Ureter (tissue), 1 donor: Measurements from ENCODE around the gene PAK1IP1. TPM values are rescaled to one million over a fixed set of nuclear protein-coding genes. Genes with fewer than 3 reads are reported as not detected.
A peak's percentile ranks its signal among the peaks of the same experiment; 100 is the strongest.
"Not testable (repeated sequence)": the region's sequence is repeated elsewhere in the genome, so short reads cannot be mapped to it uniquely, and the experiment has no call there.

Source experiments
- DNase-seq: peaks from one replicate; pipeline ENCODE4 v3.0.0-alpha.2; 2020; ENCODE audit warnings: low spot score
- total RNA-seq: library from RNA; stranded (reverse); gene quantifications from one replicate; pipeline ENCODE4 v1.2.4, GENCODE V29; 2023
- donor health status: DM: yes; HTN: yes; CAD: no.

Gene PAK1IP1
- total RNA-seq, 1 donor from 2014 or later, result 14.5 TPM

GRCh38 chr6:10690651-10691445 lies 3.9 kb upstream of the PAK1IP1 start:
- DNase-seq, result no peak

GRCh38 chr6:10692965-10693538 lies 1.7 kb upstream of the PAK1IP1 start:
- no peak for DNase-seq

GRCh38 chr6:10695086-10695657 lies 400 bp downstream of the PAK1IP1 start:
- DNase-seq, result no peak

- DNase-seq, result no peak
Measured at GRCh38 chr6:10696655-10697054, 1.9 kb downstream of the PAK1IP1 start.

- no peak for DNase-seq
Measured at GRCh38 chr6:10713962-10714361, 19.2 kb downstream of the PAK1IP1 start.

GRCh38 chr6:10719296-10719963 lies 24.7 kb downstream of the PAK1IP1 start:
- no peak for DNase-seq

GRCh38 chr6:10719964-10720264 lies 25.1 kb downstream of the PAK1IP1 start:
- peak; percentile 61 for DNase-seq

- DNase-seq, result peak; percentile 69
Measured at GRCh38 chr6:10720265-10720959, 25.6 kb downstream of the PAK1IP1 start.

- not testable (repeated sequence) for DNase-seq
Measured at GRCh38 chr6:10720960-10721849, 26.4 kb downstream of the PAK1IP1 start.

GRCh38 chr6:10721850-10722569 lies 27.2 kb downstream of the PAK1IP1 start:
- no peak for DNase-seq

- DNase-seq, result no peak
Measured at GRCh38 chr6:10722570-10722819, 27.7 kb downstream of the PAK1IP1 start.

- peak; percentile 98 for DNase-seq
Measured at GRCh38 chr6:10722820-10723566, 28.2 kb downstream of the PAK1IP1 start, which contains the start of gene TMEM14C. Gene TMEM14C, plus strand, starts transcription at chr6:10723070. Its CDS starts 1,544 bp downstream, at chr6:10724614.

GRCh38 chr6:10723567-10723881 lies 28.8 kb downstream of the PAK1IP1 start:
- no peak for DNase-seq

GRCh38 chr6:10725044-10725443 lies 30.3 kb downstream of the PAK1IP1 start:
- DNase-seq, result no peak

GRCh38 chr6:10725716-10726115 lies 30.9 kb downstream of the PAK1IP1 start:
- DNase-seq, result no peak

GRCh38 chr6:10730254-10730653 lies 35.5 kb downstream of the PAK1IP1 start:
- DNase-seq, result no peak

- peak; percentile 26 for DNase-seq
Measured at GRCh38 chr6:10733151-10733715, 38.5 kb downstream of the PAK1IP1 start.

- DNase-seq, result no peak
Measured at GRCh38 chr6:10733863-10734262, 39.1 kb downstream of the PAK1IP1 start.

GRCh38 chr6:10736731-10737130 lies 42.0 kb downstream of the PAK1IP1 start:
- no peak for DNase-seq

GRCh38 chr6:10740061-10740460 lies 45.3 kb downstream of the PAK1IP1 start:
- DNase-seq, result no peak
